Panc1 (cell line): ENCODE data around the gene MRTFA. TPM values are rescaled to one million over a fixed set of nuclear protein-coding genes. Genes with fewer than 3 reads are reported as not detected.

Experiments used
- ATAC-seq: fragments of 200-7000 bp; cut with Tn5 transposase; 2 replicates; pipeline ENCODE4 v1.9.1; 2020; ENCODE audit warnings: mild to moderate bottlenecking, moderate library complexity
- BruUV-seq: library from RNA; stranded (reverse); fragments of 400-500 nt; replicated peaks from 2 replicates; lab custom pipeline; 2021; lab: Mats Ljungman, UMichigan
- CTCF ChIA-PET: fragments of 300-600 bp; sonication (Branson Sonifier 250); formaldehyde crosslinking; loops from one replicate; lab custom pipeline; 2022; ENCODE audit warnings: antibody characterized with exemption; lab: Charles Lee
- POLR2A ChIA-PET: fragments of 300-600 bp; sonication (Branson Sonifier 250); formaldehyde crosslinking; loops from one replicate; lab custom pipeline; 2022; ENCODE audit warnings: antibody characterized with exemption; lab: Charles Lee
- DNase-seq: peaks from one replicate; pipeline ENCODE4 v3.0.0-alpha.2; 2010; ENCODE audit warnings: low read depth, low spot score
- H3K27ac ChIP-seq: 2 replicates; pipeline ENCODE4 v1.5.1; 2011; ENCODE audit warnings: mild to moderate bottlenecking, low read length, inconsistent platforms
- H3K27me3 ChIP-seq: fragments of 200-500 bp; sonication (Bioruptor generic); 2 replicates; pipeline ENCODE4 v1.6.0; 2014; ENCODE audit warnings: low read length, inconsistent platforms; ENCODE audit not compliant: control insufficient read depth, insufficient read depth
- H3K36me3 ChIP-seq: fragments of 200-500 bp; sonication (Bioruptor generic); 2 replicates; pipeline ENCODE4 v1.5.1; 2014; ENCODE audit warnings: inconsistent platforms, mild to moderate bottlenecking, low read length, moderate library complexity; ENCODE audit not compliant: control insufficient read depth, insufficient read depth
- H3K4me1 ChIP-seq: 2 replicates; pipeline ENCODE4 v1.5.1; 2011; ENCODE audit warnings: inconsistent platforms, mild to moderate bottlenecking, low read length, moderate library complexity; ENCODE audit not compliant: control insufficient read depth, insufficient read depth
- H3K4me3 ChIP-seq, 2 experiments: 2 replicates each; pipeline ENCODE4 v1.5.1; 2011 to 2012; ENCODE audit warnings: low read depth in 2 of 2, low read length in 2 of 2, mild to moderate bottlenecking in 2 of 2, inconsistent platforms in 1 of 2, moderate library complexity in 1 of 2
- H3K9me3 ChIP-seq: fragments of 200-500 bp; sonication (Bioruptor generic); 2 replicates; pipeline ENCODE4 v1.5.1; 2014; ENCODE audit warnings: low read depth, mild to moderate bottlenecking, inconsistent platforms, low read length, moderate library complexity; ENCODE audit not compliant: control insufficient read depth, insufficient read depth
- CTCF ChIP-seq: fragments of 450-650 bp; IDR thresholded peaks from 2 replicates; pipeline ENCODE4 v1.5.1; 2017; ENCODE audit warnings: mild to moderate bottlenecking
- POLR2AphosphoS5 ChIP-seq: IDR thresholded peaks from 2 replicates; pipeline ENCODE4 v1.6.1; 2012; ENCODE audit warnings: mild to moderate bottlenecking, low read depth, low read length, moderate library complexity
- REST ChIP-seq, 2 experiments: IDR thresholded peaks; 2 replicates each; pipeline ENCODE4 v1.6.1; 2011 to 2012; ENCODE audit warnings: low read depth in 2 of 2, control low read depth in 1 of 2, low read length in 1 of 2, mild to moderate bottlenecking in 1 of 2, moderate library complexity in 1 of 2; ENCODE audit not compliant: insufficient read depth in 1 of 2
- SIN3A ChIP-seq: IDR thresholded peaks from 2 replicates; pipeline ENCODE4 v1.6.1; 2012; ENCODE audit warnings: low read depth, mild to moderate bottlenecking, low read length, moderate library complexity, borderline replicate concordance; ENCODE audit not compliant: insufficient read depth
- TCF7L2 ChIP-seq: IDR thresholded peaks from 2 replicates; pipeline ENCODE4 v1.6.1; 2011; ENCODE audit warnings: mild to moderate bottlenecking, low read depth, low read length, inconsistent platforms
- in situ Hi-C: cut with HindIII; loops from 2 replicates; pipeline ENCODE4 v1.10.0; 2016; ENCODE audit warnings: low sequenced_read_pairs, low pct_unique_long_range_greater_than_20kb
- intact Hi-C: fragments of 100-400 bp; cut with micrococcal nuclease; formaldehyde crosslinking; loops from one replicate; pipeline ENCODE4 v1.10.0; 2022; ENCODE audit not compliant: unreplicated experiment
- total RNA-seq: library from RNA; stranded (reverse); gene quantifications from one replicate; pipeline ENCODE4 v1.2.1, GENCODE V29; 2021; ENCODE audit not compliant: unreplicated experiment

MRTFA gene
- total RNA-seq, 1 experiment from 2014 or later = 62.1 TPM

GRCh38 chr22:40512426-40513136, 123.9 kb downstream of the MRTFA start:
- Histone ChIP-seq H3K4me3 (no peak overlapping the region), H3K27me3 (no peaks in the 10 kb centered on the region), H3K9me3 (no peaks in the 10 kb centered on the region), H3K36me3 (no peaks in the 10 kb centered on the region; the same call in 1 of the 2 replicates), H3K27ac (peak overlapping the region; percentile 69; the same call in 1 of the 2 replicates), H3K4me1 (peaks cover 39% of the 10 kb centered on the region)
- DNase-seq = peak; percentile 63
- no TSS peak for BruUV-seq
- POLR2A ChIA-PET = no interaction called here
- TF ChIP-seq REST (IDR thresholded peaks at IDR 0.05; ENCODE audit: insufficient read depth in 1 of 2, low read depth in 2 of 2, low read length in 1 of 2) (no peak), POLR2AphosphoS5 (no peak), TCF7L2 (no peak), CTCF (no peak), SIN3A (no peak)
- intact Hi-C loops (no loop called here), in situ Hi-C loops (no loop called here)
- CTCF ChIA-PET = interaction anchor here (1.3 kb wide), 1 partner anchor 76 kb away, joined by 3 read pairs; no protein-coding TSS in a partner anchor
- ATAC-seq = peak; percentile 40; the same call in 1 of the 2 replicates

- intact Hi-C loops = no loop called here
- POLR2A ChIA-PET = no interaction called here
- peaks cover 47% of the 10 kb centered on the region for H3K4me1 ChIP-seq
- no TSS peak for BruUV-seq
- H3K27ac ChIP-seq = peak overlapping the region; percentile 69
- in situ Hi-C loops = no loop called here
- no peak for TF ChIP-seq REST (IDR thresholded peaks at IDR 0.05; ENCODE audit: insufficient read depth in 1 of 2, low read depth in 2 of 2, low read length in 1 of 2)
- peak; percentile 21; the same call in 1 of the 2 replicates for TF ChIP-seq CTCF
- CTCF ChIA-PET = no interaction called here
- no peaks in the 10 kb centered on the region; the same call in 1 of the 2 replicates for H3K36me3 ChIP-seq
- H3K9me3 ChIP-seq = no peaks in the 10 kb centered on the region
- H3K27me3 ChIP-seq = no peaks in the 10 kb centered on the region
- ATAC-seq (peak; percentile 72), DNase-seq (no peak)
- H3K4me3 ChIP-seq = no peak overlapping the region
These were observed 124.9 kb downstream of the MRTFA start for GRCh38 chr22:40511604-40512003.
